ENCODE data around the gene JAGN1. TPM values are rescaled to one million over a fixed set of nuclear protein-coding genes. Genes with fewer than 3 reads are reported as not detected.

Gene JAGN1
- total and polyA plus RNA-seq, 9 of the 15 experiments (the other 6 are each of a cell fraction or from before 2014, with no cell fraction given) = 31.6 to 77.8 (median 40.3) TPM

GRCh38 chr3:9933561-9934234 is 43.3 kb downstream of the JAGN1 start, which contains the start of gene CRELD1 (continued):
- TF ChIP-seq, protein P1, sequence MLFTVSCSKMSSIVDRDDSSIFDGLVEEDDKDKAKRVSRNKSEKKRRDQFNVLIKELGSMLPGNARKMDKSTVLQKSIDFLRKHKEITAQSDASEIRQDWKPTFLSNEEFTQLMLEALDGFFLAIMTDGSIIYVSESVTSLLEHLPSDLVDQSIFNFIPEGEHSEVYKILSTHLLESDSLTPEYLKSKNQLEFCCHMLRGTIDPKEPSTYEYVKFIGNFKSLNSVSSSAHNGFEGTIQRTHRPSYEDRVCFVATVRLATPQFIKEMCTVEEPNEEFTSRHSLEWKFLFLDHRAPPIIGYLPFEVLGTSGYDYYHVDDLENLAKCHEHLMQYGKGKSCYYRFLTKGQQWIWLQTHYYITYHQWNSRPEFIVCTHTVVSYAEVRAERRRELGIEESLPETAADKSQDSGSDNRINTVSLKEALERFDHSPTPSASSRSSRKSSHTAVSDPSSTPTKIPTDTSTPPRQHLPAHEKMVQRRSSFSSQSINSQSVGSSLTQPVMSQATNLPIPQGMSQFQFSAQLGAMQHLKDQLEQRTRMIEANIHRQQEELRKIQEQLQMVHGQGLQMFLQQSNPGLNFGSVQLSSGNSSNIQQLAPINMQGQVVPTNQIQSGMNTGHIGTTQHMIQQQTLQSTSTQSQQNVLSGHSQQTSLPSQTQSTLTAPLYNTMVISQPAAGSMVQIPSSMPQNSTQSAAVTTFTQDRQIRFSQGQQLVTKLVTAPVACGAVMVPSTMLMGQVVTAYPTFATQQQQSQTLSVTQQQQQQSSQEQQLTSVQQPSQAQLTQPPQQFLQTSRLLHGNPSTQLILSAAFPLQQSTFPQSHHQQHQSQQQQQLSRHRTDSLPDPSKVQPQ (CRISPR knock-in tag; IDR thresholded peaks at IDR 0.05; ENCODE audit: borderline replicate concordance) = no peak
- TF ChIP-seq SRF (CRISPR knock-in tag; IDR thresholded peaks at IDR 0.05) (no peak), RBBP5 (IDR thresholded peaks at IDR 0.05; ENCODE audit: borderline replicate concordance, insufficient read depth, low read length, poor library complexity, severe bottlenecking) (no peak), ETS2 (tag; IDR thresholded peaks at IDR 0.05; ENCODE audit: borderline replicate concordance, poor library complexity, severe bottlenecking) (no peak), NFRKB (IDR thresholded peaks at IDR 0.05; ENCODE audit: low read depth) (peak; percentile 27; the same call in 1 of the 2 replicates), ATF7 (IDR thresholded peaks at IDR 0.05) (peak; percentile 99), ATF1 (CRISPR knock-in tag; IDR thresholded peaks at IDR 0.05) (peak; percentile 70), ATF1 (tag; IDR thresholded peaks at IDR 0.05) (peak; percentile 96), ELF1 (tag; IDR thresholded peaks at IDR 0.05) (peak; percentile 58), ELF4 (CRISPR knock-in tag; IDR thresholded peaks at IDR 0.05) (0 out of 2 replicates have a peak, but pooled peaks have one; percentile 43), ZNF354B (CRISPR knock-in tag; IDR thresholded peaks at IDR 0.05) (no peak), GTF2A2 (tag; IDR thresholded peaks at IDR 0.05) (no peak), SIRT6 (IDR thresholded peaks at IDR 0.05; ENCODE audit: low read depth, low read length) (no peak), MTA2 (IDR thresholded peaks at IDR 0.05; ENCODE audit: low read depth) (no peak), CBX5 (IDR thresholded peaks at IDR 0.05; ENCODE audit: borderline replicate concordance, low read depth) (no peak), BCOR (IDR thresholded peaks at IDR 0.05) (no peak), ZNF146 (CRISPR knock-in tag; IDR thresholded peaks at IDR 0.05; ENCODE audit: unreplicated experiment) (no peak), HNRNPL (IDR thresholded peaks at IDR 0.05; ENCODE audit: low read depth, low read length) (no peak), IRF2 (CRISPR knock-in tag; IDR thresholded peaks at IDR 0.05) (no peak)
- TF ChIP-seq, protein P2, sequence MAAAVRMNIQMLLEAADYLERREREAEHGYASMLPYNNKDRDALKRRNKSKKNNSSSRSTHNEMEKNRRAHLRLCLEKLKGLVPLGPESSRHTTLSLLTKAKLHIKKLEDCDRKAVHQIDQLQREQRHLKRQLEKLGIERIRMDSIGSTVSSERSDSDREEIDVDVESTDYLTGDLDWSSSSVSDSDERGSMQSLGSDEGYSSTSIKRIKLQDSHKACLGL (CRISPR knock-in tag; IDR thresholded peaks at IDR 0.05; ENCODE audit: borderline replicate concordance, poor library complexity, severe bottlenecking) = peak; percentile 32
- TF ChIP-seq, protein P3, sequence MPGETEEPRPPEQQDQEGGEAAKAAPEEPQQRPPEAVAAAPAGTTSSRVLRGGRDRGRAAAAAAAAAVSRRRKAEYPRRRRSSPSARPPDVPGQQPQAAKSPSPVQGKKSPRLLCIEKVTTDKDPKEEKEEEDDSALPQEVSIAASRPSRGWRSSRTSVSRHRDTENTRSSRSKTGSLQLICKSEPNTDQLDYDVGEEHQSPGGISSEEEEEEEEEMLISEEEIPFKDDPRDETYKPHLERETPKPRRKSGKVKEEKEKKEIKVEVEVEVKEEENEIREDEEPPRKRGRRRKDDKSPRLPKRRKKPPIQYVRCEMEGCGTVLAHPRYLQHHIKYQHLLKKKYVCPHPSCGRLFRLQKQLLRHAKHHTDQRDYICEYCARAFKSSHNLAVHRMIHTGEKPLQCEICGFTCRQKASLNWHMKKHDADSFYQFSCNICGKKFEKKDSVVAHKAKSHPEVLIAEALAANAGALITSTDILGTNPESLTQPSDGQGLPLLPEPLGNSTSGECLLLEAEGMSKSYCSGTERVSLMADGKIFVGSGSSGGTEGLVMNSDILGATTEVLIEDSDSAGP (CRISPR knock-in tag; IDR thresholded peaks at IDR 0.05) = peak; percentile 84; the same call in 1 of the 2 replicates

Data from K562 (cell line).